ENCODE measurements around the gene SLC6A7.

SLC6A7 gene

GRCh38 chr5:150215979-150216944 is 26.4 kb downstream of the SLC6A7 start:
- TF ChIP-seq CTCF (IDR thresholded peaks at IDR 0.05; ENCODE audit: insufficient read depth, low read length, missing control alignments): no peak
- POLR2A ChIA-PET: no interaction called here
- no peak overlapping the region for H3K4me3 ChIP-seq (ENCODE audit: low read depth, low read length)
- DNase-seq (ENCODE audit: low read depth, low spot score): no peak
- CTCF ChIA-PET: interaction anchor here (0.7 to 9.9 kb wide), 21 partner anchors 8 to 380 kb away, joined by 3 to 222 read pairs (median 7); no protein-coding TSS in a partner anchor

GRCh38 chr5:150217038-150217437 is 27.2 kb downstream of the SLC6A7 start:
- POLR2A ChIA-PET: no interaction called here
- TF ChIP-seq CTCF (IDR thresholded peaks at IDR 0.05; ENCODE audit: insufficient read depth, low read length, missing control alignments): no peak
- DNase-seq (ENCODE audit: low read depth, low spot score): no peak
- H3K4me3 ChIP-seq (ENCODE audit: low read depth, low read length): no peak overlapping the region
- CTCF ChIA-PET: interaction anchor here (1.2 to 9.9 kb wide), 12 partner anchors 10 to 381 kb away, joined by 3 to 222 read pairs (median 14); no protein-coding TSS in a partner anchor

GRCh38 chr5:150217873-150218692 is 28.2 kb downstream of the SLC6A7 start:
- CTCF ChIA-PET: interaction anchor here (0.6 to 9.9 kb wide), 41 partner anchors 8 to 581 kb away, joined by 3 to 222 read pairs (median 4); partner anchors contain the start of genes HMGXB3, SLC26A2, SLC6A7 and TIGD6
- POLR2A ChIA-PET: interaction anchor here (1.0 kb wide), 1 partner anchor 88 kb away, joined by 3 read pairs; no protein-coding TSS in a partner anchor

GRCh38 chr5:150218693-150219035 is 28.8 kb downstream of the SLC6A7 start:
- H3K4me3 ChIP-seq (ENCODE audit: low read depth, low read length): no peak overlapping the region
- ChIA-PET POLR2A (interaction anchor here (1.0 kb wide), 1 partner anchor 88 kb away, joined by 3 read pairs; no protein-coding TSS in a partner anchor), CTCF (interaction anchor here (0.6 to 9.9 kb wide), 41 partner anchors 8 to 582 kb away, joined by 3 to 222 read pairs (median 4); partner anchors contain the start of genes HMGXB3, SLC26A2, SLC6A7 and TIGD6)
- TF ChIP-seq CTCF (IDR thresholded peaks at IDR 0.05; ENCODE audit: insufficient read depth, low read length, missing control alignments): no peak
- DNase-seq (ENCODE audit: low read depth, low spot score): no peak

More at GRCh38 chr5:150217873-150218692, 28.2 kb downstream of the SLC6A7 start:
- no peak overlapping the region for H3K4me3 ChIP-seq (ENCODE audit: low read depth, low read length)
- peak; percentile 37 for DNase-seq (ENCODE audit: low read depth, low spot score)
- TF ChIP-seq CTCF (IDR thresholded peaks at IDR 0.05; ENCODE audit: insufficient read depth, low read length, missing control alignments): peak; percentile 89

GRCh38 chr5:150219142-150219541 is 29.3 kb downstream of the SLC6A7 start:
- no peak for TF ChIP-seq CTCF (IDR thresholded peaks at IDR 0.05; ENCODE audit: insufficient read depth, low read length, missing control alignments)
- POLR2A ChIA-PET: no interaction called here
- CTCF ChIA-PET: interaction anchor here (0.9 to 9.9 kb wide), 33 partner anchors 8 to 582 kb away, joined by 3 to 222 read pairs (median 5); partner anchors contain the start of genes HMGXB3, SLC26A2, SLC6A7 and TIGD6
- H3K4me3 ChIP-seq (ENCODE audit: low read depth, low read length): no peak overlapping the region
- DNase-seq (ENCODE audit: low read depth, low spot score): no peak

Measured in AG04449 (cell line).